GM21381 (cell line): ENCODE data around the gene CTPS2.
"Not testable (repeated sequence)": the region's sequence is repeated elsewhere in the genome, so short reads cannot be mapped to it uniquely, and the experiment has no call there.

Experiments used
- ATAC-seq: cut with Tn5 transposase; IDR thresholded peaks from one replicate; pipeline ENCODE4 v1.9.1; 2021; ENCODE audit warnings: mild to moderate bottlenecking, moderate library complexity; ENCODE audit not compliant: unreplicated experiment

CTPS2 gene

GRCh38 chrX:16610121-16610621 lies 102.3 kb downstream of the CTPS2 start:
- ATAC-seq, result no peak

- ATAC-seq, result no peak
Observed at GRCh38 chrX:16606142-16606720, 106.2 kb downstream of the CTPS2 start.

- no peak for ATAC-seq
Observed at GRCh38 chrX:16604337-16604736, 108.1 kb downstream of the CTPS2 start.

- ATAC-seq, result no peak
Observed at GRCh38 chrX:16603822-16604221, 108.6 kb downstream of the CTPS2 start.

GRCh38 chrX:16603235-16603634 lies 109.2 kb downstream of the CTPS2 start:
- ATAC-seq, result not testable (repeated sequence)

- ATAC-seq, result no peak
Observed at GRCh38 chrX:16601885-16602284, 110.6 kb downstream of the CTPS2 start.

GRCh38 chrX:16594490-16594889 lies 118.0 kb downstream of the CTPS2 start:
- ATAC-seq, result no peak

- no peak for ATAC-seq
Observed at GRCh38 chrX:16593801-16594200, 118.7 kb downstream of the CTPS2 start.

GRCh38 chrX:16592194-16592770 lies 120.2 kb downstream of the CTPS2 start:
- no peak for ATAC-seq

GRCh38 chrX:16589826-16590225 lies 122.6 kb downstream of the CTPS2 start:
- ATAC-seq, result no peak

- no peak for ATAC-seq
Observed at GRCh38 chrX:16589211-16589610, 123.3 kb downstream of the CTPS2 start.

- ATAC-seq, result no peak
Observed at GRCh38 chrX:16588266-16588665, 124.2 kb downstream of the CTPS2 start.

GRCh38 chrX:16587836-16588235 lies 124.6 kb downstream of the CTPS2 start:
- no peak for ATAC-seq

- no peak for ATAC-seq
Observed at GRCh38 chrX:16586377-16587112, 125.9 kb downstream of the CTPS2 start.

- ATAC-seq, result no peak
Observed at GRCh38 chrX:16585486-16586376, 126.7 kb downstream of the CTPS2 start.

GRCh38 chrX:16580004-16580797 lies 132.3 kb downstream of the CTPS2 start:
- not testable (repeated sequence) for ATAC-seq

GRCh38 chrX:16579517-16579916 lies 133.0 kb downstream of the CTPS2 start:
- ATAC-seq, result no peak

- ATAC-seq, result no peak
Observed at GRCh38 chrX:16578218-16578617, 134.3 kb downstream of the CTPS2 start.

- ATAC-seq, result no peak
Observed at GRCh38 chrX:16577483-16578029, 134.9 kb downstream of the CTPS2 start.

GRCh38 chrX:16575388-16575787 lies 137.1 kb downstream of the CTPS2 start:
- ATAC-seq, result not testable (repeated sequence)
